Activated B cell treated with CpG ODN at 0.5 μM for 24 hours (primary cell): ENCODE data around the gene AGAP2. TPM values are rescaled to one million over a fixed set of nuclear protein-coding genes. Genes with fewer than 3 reads are reported as not detected.

ENCODE experiments used
- ATAC-seq: fragments of 200-7000 bp; cut with Tn5 transposase; one replicate; pipeline ENCODE4 v1.10.0; 2021; ENCODE audit warnings: low read depth, mild to moderate bottlenecking, moderate library complexity
- CTCF ChIA-PET: fragments of 350-600 bp; sonication (Branson Sonifier 250); formaldehyde crosslinking; loops from one replicate; lab custom pipeline; 2021; ENCODE audit warnings: antibody characterized with exemption; lab: Charles Lee
- POLR2A ChIA-PET: fragments of 350-600 bp; sonication (Branson Sonifier 250); formaldehyde crosslinking; loops from one replicate; lab custom pipeline; 2021; ENCODE audit warnings: antibody characterized with exemption; lab: Charles Lee
- DNase-seq: peaks from one replicate; pipeline ENCODE4 v3.0.0; 2022
- H3K27ac Mint-ChIP-seq: one replicate; pipeline ENCODE4 v1.8.0; 2020; ENCODE audit warnings: mixed read lengths
- H3K27me3 Mint-ChIP-seq: one replicate; pipeline ENCODE4 v1.8.0; 2021; ENCODE audit warnings: mixed read lengths
- H3K36me3 Mint-ChIP-seq: one replicate; pipeline ENCODE4 v1.8.0; 2021; ENCODE audit warnings: low read depth, mixed read lengths
- H3K4me1 Mint-ChIP-seq: one replicate; pipeline ENCODE4 v1.8.0; 2021; ENCODE audit warnings: mixed read lengths
- H3K4me3 Mint-ChIP-seq: one replicate; pipeline ENCODE4 v1.8.0; 2020; ENCODE audit warnings: mild to moderate bottlenecking, mixed read lengths
- H3K9me3 Mint-ChIP-seq: one replicate; pipeline ENCODE4 v1.8.0; 2020; ENCODE audit warnings: mixed read lengths
- intact Hi-C: fragments of 100-400 bp; cut with micrococcal nuclease; formaldehyde crosslinking; loops from one replicate; pipeline ENCODE4 v1.15.1; 2024
- total RNA-seq: library from RNA; stranded (reverse); gene quantifications from 2 replicates; pipeline ENCODE4 v1.2.3, GENCODE V29; 2022
- TF ChIP-seq, protein P1 (sequence below): fragments of 200-600 bp; IDR thresholded peaks from one replicate; pipeline ENCODE4 v1.8.0; 2022; ENCODE audit warnings: antibody characterized with exemption, mild to moderate bottlenecking

AGAP2 gene
- total RNA-seq, 1 donor from 2014 or later, result 18.5 TPM

DNA sequence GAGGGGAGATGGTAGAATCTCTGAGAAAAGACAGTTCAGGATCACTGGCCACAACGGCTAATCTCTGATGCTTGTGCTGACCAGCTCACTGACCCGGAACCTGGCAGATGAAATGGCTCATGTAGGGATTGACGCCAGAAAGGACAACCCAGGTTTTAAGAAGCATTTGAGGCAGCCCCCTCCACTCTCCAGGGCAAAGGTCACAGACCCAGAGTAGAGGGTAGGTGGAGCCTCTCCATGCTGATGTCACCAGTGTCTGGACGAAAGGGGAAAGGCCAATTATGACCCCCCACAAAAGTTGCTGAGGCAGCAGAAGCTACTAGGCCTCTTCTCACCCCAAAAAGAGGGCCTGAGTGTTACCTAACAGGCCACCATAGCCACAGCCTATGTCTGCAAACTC, 32.2 kb upstream of the AGAP2 start:
- ATAC-seq, result no peak
- H3K9me3 Mint-ChIP-seq, result no peaks in the 10 kb centered on the region
- intact Hi-C loops, result no loop called here
- H3K27me3 Mint-ChIP-seq, result peaks cover 9% of the 10 kb centered on the region
- H3K4me1 Mint-ChIP-seq, result peaks cover 29% of the 10 kb centered on the region
- no peak for DNase-seq
- POLR2A ChIA-PET, result interaction anchor here (1.2 to 6.7 kb wide), 2 partner anchors 12 to 14 kb away, joined by 3 to 34 read pairs; partner anchors contain the start of genes MARCHF9 and TSFM
- TF ChIP-seq, protein P1, sequence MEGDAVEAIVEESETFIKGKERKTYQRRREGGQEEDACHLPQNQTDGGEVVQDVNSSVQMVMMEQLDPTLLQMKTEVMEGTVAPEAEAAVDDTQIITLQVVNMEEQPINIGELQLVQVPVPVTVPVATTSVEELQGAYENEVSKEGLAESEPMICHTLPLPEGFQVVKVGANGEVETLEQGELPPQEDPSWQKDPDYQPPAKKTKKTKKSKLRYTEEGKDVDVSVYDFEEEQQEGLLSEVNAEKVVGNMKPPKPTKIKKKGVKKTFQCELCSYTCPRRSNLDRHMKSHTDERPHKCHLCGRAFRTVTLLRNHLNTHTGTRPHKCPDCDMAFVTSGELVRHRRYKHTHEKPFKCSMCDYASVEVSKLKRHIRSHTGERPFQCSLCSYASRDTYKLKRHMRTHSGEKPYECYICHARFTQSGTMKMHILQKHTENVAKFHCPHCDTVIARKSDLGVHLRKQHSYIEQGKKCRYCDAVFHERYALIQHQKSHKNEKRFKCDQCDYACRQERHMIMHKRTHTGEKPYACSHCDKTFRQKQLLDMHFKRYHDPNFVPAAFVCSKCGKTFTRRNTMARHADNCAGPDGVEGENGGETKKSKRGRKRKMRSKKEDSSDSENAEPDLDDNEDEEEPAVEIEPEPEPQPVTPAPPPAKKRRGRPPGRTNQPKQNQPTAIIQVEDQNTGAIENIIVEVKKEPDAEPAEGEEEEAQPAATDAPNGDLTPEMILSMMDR, result no peak
- H3K36me3 Mint-ChIP-seq, result peaks cover 31% of the 10 kb centered on the region
- no peak overlapping the region for H3K27ac Mint-ChIP-seq
- peak overlapping the region; percentile 44 for H3K4me3 Mint-ChIP-seq
- CTCF ChIA-PET, result no interaction called here

DNA sequence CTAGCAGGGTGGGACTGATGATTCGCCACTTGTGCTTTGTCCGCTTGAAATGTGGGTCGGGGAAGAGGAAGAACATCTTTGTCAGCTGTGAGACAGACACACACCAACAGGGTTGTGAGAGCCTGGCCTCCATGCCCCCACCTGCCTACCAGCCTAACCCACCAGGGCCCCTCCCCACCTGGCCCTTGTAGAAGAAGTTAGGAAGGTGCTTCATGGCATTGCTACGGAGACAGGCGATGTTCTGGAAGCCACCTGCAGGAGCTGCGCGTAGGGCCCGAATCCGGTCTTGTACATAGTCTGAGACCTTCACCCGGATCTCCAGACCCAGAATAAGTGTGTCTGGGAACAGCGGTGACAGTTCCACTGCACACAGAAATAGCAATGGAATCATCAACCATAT, 31.1 kb upstream of the AGAP2 start:
- TF ChIP-seq, protein P1, result no peak
- intact Hi-C loops, result no loop called here
- H3K4me1 Mint-ChIP-seq, result peaks cover 40% of the 10 kb centered on the region
- H3K36me3 Mint-ChIP-seq, result peaks cover 31% of the 10 kb centered on the region
- ChIA-PET POLR2A (interaction anchor here (1.2 to 6.7 kb wide), 2 partner anchors 13 kb away, joined by 3 to 34 read pairs; partner anchors contain the start of genes MARCHF9 and TSFM), CTCF (no interaction called here)
- DNase-seq, result no peak
- peak overlapping the region; percentile 38 for H3K4me3 Mint-ChIP-seq
- no peak overlapping the region for H3K27ac Mint-ChIP-seq
- H3K27me3 Mint-ChIP-seq, result peaks cover 10% of the 10 kb centered on the region
- H3K9me3 Mint-ChIP-seq, result no peaks in the 10 kb centered on the region
- ATAC-seq, result no peak

DNA sequence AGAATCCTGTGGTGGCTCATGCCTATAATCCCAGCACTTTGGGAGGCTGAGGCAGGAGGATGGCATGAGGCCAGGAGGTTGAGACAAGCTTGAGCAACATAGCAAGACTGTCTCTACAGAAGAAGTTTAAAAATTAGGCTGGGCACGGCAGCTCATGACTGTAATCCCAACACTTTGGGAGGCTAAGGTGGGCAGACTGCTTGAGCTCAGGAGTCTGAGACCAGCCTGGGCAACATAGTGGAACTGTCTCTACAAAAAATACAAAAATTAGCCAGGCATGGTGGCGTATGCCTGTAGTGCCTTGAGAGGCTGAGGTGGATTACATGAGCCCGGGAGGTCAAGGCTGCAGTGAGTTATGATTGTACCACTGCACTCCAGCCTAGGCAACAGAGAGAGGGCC, 29.3 kb upstream of the AGAP2 start:
- intact Hi-C loops, result no loop called here
- Mint-ChIP-seq H3K27me3 (peaks cover 13% of the 10 kb centered on the region), H3K9me3 (no peaks in the 10 kb centered on the region), H3K4me3 (no peak overlapping the region), H3K4me1 (peaks cover 46% of the 10 kb centered on the region), H3K27ac (no peak overlapping the region), H3K36me3 (peaks cover 33% of the 10 kb centered on the region)
- ChIA-PET POLR2A (interaction anchor here (1.1 to 6.7 kb wide), 2 partner anchors 12 to 131 kb away, joined by 3 to 34 read pairs; partner anchors contain the start of gene MARCHF9), CTCF (interaction anchor here (0.9 to 4.7 kb wide), 2 partner anchors 8 to 11 kb away, joined by 5 to 20 read pairs; no protein-coding TSS in a partner anchor)
- no peak for ATAC-seq
- TF ChIP-seq, protein P1, result no peak
- no peak for DNase-seq

DNA sequence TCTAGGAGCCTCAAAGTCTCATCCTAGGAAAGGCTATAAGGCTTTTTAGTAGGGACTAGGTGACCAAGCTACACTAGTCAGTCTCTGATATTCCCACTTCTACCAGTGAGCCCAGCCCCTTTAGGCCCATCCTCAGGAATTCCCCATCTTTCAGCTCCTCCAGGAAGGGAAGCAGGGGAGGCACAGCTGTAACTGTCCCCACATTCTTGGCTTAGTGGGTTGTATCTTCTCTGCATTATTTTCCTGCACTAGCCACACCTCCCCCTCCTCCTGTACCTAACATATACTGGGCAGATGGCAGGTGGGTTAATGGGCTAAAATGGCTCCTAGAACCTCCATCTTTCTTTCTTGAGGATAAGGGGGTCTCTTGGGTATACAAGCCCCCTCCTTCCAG, 28.8 kb upstream of the AGAP2 start:
- ATAC-seq (no peak), DNase-seq (no peak)
- Mint-ChIP-seq H3K27me3 (peaks cover 13% of the 10 kb centered on the region), H3K9me3 (no peaks in the 10 kb centered on the region), H3K4me3 (no peak overlapping the region), H3K36me3 (peaks cover 33% of the 10 kb centered on the region), H3K4me1 (peaks cover 44% of the 10 kb centered on the region), H3K27ac (no peak overlapping the region)
- POLR2A ChIA-PET, result interaction anchor here (1.1 to 6.7 kb wide), 2 partner anchors 11 to 131 kb away, joined by 3 to 34 read pairs; partner anchors contain the start of gene MARCHF9
- intact Hi-C loops, result no loop called here
- TF ChIP-seq, protein P1, result no peak
- CTCF ChIA-PET, result interaction anchor here (0.9 to 4.7 kb wide), 2 partner anchors 8 to 11 kb away, joined by 5 to 20 read pairs; no protein-coding TSS in a partner anchor

DNA sequence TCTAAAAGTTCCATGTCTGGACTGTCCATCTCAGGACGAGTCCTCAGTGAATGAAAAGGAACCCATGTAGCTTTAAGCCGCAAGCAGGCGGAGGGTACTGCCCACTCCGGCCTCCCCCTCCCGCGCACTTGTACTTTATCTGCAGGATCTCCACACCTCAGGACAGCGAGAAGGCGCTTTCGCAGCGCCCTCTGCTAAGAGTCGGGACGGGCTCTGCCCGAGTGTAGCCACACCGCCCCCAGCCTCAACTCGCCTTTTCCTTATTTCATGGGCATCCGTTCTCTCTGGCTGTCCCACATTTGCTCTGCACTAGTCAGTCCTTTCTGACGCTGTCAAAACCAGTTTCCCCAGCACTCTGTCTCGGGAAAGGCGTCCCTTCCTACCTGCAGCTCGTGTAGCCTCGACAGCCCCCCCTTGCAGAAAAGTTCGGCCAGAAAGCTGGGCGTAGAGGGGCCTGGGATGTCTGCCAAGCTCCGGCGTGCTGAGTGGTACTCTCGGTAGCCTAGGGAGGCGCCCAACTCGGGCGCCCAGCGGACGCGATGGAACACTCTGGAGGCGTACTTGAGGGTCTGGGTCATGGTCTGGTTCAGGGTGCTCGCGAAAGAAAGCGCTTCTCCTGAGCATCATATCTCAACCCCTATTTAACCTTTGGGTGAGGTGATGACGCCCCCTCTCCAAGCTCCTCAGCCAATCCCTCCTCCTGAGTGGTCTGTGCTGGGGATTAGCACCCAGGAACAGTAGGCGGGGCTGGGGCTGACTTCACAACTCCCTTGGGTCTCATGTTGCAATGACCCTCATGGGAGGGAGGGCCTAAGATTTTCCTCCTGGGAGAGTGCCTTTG, 28.1 kb upstream of the AGAP2 start, which contains the start of gene CYP27B1:
Gene CYP27B1, minus strand, starts transcription at position 615 of the 841 bp plus-strand sequence. Its CDS starts 37 bp downstream, at position 578.
- TF ChIP-seq, protein P1, result no peak

More for the DNA sequence above, 28.1 kb upstream of the AGAP2 start, which contains the start of gene CYP27B1:
- no peak for ATAC-seq
- peaks cover 41% of the 10 kb centered on the region for H3K4me1 Mint-ChIP-seq
- intact Hi-C loops, result loop anchor here (1.0 kb wide), 1 partner anchor 10 kb away; no protein-coding TSS in a partner anchor
- ChIA-PET CTCF (interaction anchor here (1.0 to 4.7 kb wide), 2 partner anchors 10 kb away, joined by 3 to 20 read pairs; no protein-coding TSS in a partner anchor), POLR2A (interaction anchor here (0.7 to 6.7 kb wide), 4 partner anchors 10 to 132 kb away, joined by 3 to 34 read pairs (median 3); partner anchors contain the start of genes CDK4 and MARCHF9)
- DNase-seq, result no peak
- peaks cover 30% of the 10 kb centered on the region for H3K36me3 Mint-ChIP-seq
- H3K4me3 Mint-ChIP-seq, result peak within 1 kb of the TSS; percentile 89
- peaks cover 13% of the 10 kb centered on the region for H3K27me3 Mint-ChIP-seq
- no peak within 1 kb of the TSS for H3K27ac Mint-ChIP-seq
- no peaks in the 10 kb centered on the region for H3K9me3 Mint-ChIP-seq
